HG03139 (cell line): Measurements from ENCODE around the gene BDKRB1.

Experiments used
- ATAC-seq: cut with Tn5 transposase; IDR thresholded peaks from one replicate; pipeline ENCODE4 v1.9.1; 2021; ENCODE audit not compliant: unreplicated experiment

BDKRB1 gene

GRCh38 chr14:96279564-96279963 is 23.6 kb downstream of the BDKRB1 start:
- no peak for ATAC-seq

GRCh38 chr14:96280104-96280503 is 24.1 kb downstream of the BDKRB1 start:
- ATAC-seq: no peak

GRCh38 chr14:96281486-96281885 is 25.5 kb downstream of the BDKRB1 start:
- ATAC-seq: no peak

- no peak for ATAC-seq
These were observed 28.0 kb downstream of the BDKRB1 start for GRCh38 chr14:96284008-96284407.

- no peak for ATAC-seq
These were observed 28.4 kb downstream of the BDKRB1 start for GRCh38 chr14:96284430-96284829.

- ATAC-seq: no peak
These were observed 29.7 kb downstream of the BDKRB1 start for GRCh38 chr14:96285667-96286066.

GRCh38 chr14:96286251-96286650 is 30.2 kb downstream of the BDKRB1 start:
- ATAC-seq: no peak

- no peak for ATAC-seq
These were observed 31.8 kb downstream of the BDKRB1 start for GRCh38 chr14:96287856-96288255.

- no peak for ATAC-seq
These were observed 38.2 kb downstream of the BDKRB1 start for GRCh38 chr14:96294246-96294645.

GRCh38 chr14:96297000-96297399 is 41.0 kb downstream of the BDKRB1 start:
- ATAC-seq: no peak

- ATAC-seq: no peak
These were observed 42.0 kb downstream of the BDKRB1 start for GRCh38 chr14:96297997-96298515.

GRCh38 chr14:96299441-96299840 is 43.4 kb downstream of the BDKRB1 start:
- no peak for ATAC-seq

GRCh38 chr14:96303981-96304380 is 48.0 kb downstream of the BDKRB1 start:
- no peak for ATAC-seq

- ATAC-seq: no peak
These were observed 48.9 kb downstream of the BDKRB1 start for GRCh38 chr14:96304956-96305355.

GRCh38 chr14:96307434-96307833 is 51.4 kb downstream of the BDKRB1 start:
- ATAC-seq: no peak

- ATAC-seq: no peak
These were observed 53.3 kb downstream of the BDKRB1 start for GRCh38 chr14:96309133-96309895.

- no peak for ATAC-seq
These were observed 53.9 kb downstream of the BDKRB1 start for GRCh38 chr14:96309896-96310330.

GRCh38 chr14:96310906-96311305 is 54.9 kb downstream of the BDKRB1 start:
- ATAC-seq: no peak
